Measurements from ENCODE around the gene MEF2A.
"Not testable (repeated sequence)": the region's sequence is repeated elsewhere in the genome, so short reads cannot be mapped to it uniquely, and the experiment has no call there.

Gene MEF2A
- 46.5 reads per million, percentile 67 among the genes with 10 or more reads in this experiment for total RNA-seq

DNA sequence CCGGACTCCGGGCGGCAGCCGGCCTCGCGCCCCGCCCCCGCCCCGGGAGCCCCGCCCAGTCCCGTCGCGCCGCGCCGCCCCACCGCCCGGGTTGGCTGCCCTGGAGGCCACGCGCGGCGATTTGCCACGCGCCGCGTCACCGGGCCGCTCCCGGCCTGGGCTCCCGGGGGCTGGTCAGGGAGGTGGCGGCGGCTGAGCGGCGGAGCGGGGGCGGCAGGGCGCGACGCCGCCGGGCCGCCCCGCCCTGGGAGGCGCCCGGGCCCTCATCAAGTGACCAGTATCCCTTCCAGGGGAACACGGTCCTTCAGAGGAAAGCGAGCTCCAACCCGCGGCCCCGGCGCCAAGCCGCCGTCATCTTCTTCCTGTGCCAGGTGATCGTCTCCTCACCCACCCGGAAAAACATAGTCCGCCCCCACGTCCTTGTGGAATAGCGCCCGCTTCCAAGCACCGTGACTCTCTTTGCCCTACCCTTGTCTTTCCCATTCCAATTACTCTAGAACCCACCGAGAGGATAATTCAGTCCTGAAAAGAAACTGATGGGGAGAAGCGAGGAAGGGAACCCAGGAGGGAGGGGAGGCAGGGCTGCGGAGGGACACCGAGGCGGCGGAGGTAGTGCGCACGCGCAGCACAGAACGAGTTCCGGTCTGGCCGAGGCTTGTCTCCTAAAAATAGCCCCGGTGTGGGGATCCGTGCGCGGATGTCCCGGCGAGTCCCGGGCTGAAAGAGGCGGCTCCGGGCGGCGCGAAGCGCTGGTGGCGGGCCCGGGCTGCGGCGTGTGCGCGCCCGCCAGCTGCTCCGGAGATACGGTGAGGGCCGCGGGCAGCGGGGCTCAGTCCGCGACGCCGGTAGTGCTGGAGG lies at the start of gene MEF2A:
Gene MEF2A, plus strand, starts transcription at position 686 of the 858 bp plus-strand sequence. CDS start 67,136 bp downstream, outside the sequence.
- peak; percentile 84 for DNase-seq

DNA sequence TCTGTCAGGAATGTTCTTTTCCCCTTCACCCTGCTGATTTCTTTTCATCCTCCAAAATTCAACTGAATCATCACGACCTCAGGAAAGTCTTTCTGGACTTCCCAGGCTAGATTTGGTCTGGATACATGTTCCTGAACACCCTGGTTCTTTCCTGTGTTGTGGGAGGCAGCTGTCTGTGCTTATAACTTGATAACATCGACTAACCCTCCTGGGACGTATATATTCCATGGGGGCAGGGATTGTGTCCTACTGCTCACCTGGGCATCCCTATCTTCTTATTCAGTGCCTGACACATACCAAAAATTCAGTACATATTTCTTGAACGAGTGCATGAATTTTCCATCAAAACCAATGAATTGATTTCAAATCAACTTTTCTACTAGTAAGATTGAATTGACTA lies 47.6 kb upstream of the MEF2A start:
- DNase-seq, result no peak

DNA sequence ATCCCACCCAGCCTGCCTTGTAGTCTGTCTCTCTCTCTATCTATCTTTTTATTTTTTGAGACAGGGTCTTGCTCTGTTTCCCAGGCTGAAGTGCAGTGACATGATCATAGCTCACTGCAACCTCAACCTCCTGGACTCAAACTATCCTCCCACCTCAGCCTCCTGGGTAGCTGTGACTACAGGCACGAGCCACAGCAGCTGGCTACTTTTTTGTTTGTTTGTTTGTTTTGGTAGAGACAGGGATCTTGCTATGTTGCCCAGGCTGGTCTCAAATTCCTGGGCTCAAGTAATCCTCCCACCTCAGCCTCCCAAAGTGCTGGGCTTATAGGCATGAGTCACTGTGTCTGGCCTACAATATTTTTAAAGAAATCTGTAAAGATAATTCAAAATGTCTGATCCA lies 46.4 kb upstream of the MEF2A start:
- not testable (repeated sequence) for DNase-seq

DNA sequence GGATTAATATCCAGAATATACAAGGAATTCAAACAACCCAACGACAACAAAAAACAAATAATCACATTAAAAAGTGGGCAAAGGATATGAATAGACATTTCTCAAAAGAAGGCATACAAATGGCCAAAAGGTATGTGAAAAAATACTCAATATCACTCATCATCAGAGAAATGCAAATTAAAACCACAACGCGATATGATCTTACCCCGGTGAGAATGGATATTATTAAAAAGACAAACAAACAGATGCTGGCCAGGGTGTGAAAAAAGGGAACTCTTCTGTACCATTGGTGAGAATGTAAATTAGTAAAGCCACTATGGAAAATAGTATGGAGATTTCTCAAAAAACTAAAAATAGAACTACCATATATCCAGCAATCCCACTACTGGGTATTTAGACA lies 43.5 kb upstream of the MEF2A start:
- no peak for DNase-seq

DNA sequence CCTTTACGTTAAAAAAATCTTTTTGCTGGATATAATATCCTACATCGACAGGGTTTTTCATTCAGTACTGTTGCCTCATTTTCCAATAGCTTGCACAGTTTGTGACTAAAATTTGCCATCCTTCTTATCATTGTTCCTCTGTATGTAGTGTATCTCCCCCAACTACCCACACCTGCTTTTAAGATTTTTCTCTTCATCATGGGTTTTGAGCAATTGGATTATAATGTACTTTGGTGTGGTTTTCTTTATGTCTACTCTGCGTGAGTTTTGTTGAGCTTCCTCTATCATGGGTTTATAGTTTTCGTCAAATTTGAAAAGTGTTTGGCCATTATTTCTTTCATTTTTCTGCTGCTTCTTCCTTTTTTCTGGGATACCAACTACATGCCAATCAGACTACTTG lies 39.6 kb upstream of the MEF2A start:
- DNase-seq, result no peak

DNA sequence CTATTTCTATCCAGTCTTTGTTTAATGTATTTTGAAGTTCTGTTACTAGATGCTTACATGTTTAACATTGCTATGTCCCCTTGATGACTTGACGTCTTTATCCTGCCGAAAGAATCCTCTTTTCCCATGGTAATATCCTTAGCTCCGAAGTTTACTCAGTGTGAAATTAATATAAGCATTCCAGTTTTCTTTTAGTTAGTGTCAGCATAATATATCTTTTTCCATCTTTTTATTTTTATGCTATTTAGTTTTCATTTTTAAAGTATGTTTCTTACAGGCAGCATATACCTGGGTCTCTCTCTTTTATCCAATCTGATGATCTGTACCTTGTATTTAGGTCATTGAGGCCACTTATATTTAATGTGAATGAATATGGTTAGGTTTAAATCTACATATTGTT lies 39.1 kb upstream of the MEF2A start:
- no peak for DNase-seq

DNA sequence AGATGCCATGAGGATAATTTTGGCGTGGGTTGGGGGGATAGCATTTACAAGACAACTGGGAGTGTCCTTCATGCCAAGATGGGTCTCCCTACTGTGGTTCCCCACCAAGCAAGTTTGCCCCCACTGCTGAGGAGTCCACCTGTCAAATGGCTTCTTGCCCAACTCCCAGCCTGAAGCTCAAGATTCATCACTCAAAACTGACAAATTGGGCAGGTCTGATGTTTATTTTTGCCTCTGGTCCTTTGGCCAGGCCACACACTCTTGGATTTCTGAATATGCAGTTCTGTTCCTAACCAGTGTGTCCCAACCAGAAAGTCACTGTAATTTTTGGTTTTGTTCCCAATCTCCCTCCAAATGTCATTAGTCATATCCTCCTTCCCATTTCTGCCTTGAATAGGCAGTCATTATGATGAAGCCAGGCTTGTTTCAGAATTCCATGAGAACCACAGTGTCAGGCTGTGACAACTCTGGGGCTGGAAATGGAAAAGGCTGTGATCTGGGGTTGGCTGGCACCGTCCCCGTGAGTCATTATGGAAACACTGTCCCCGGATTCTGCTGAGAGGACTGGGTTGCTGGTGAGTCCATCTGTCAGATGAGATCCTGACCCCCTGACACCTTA lies 29.3 kb upstream of the MEF2A start:
- no peak for DNase-seq

DNA sequence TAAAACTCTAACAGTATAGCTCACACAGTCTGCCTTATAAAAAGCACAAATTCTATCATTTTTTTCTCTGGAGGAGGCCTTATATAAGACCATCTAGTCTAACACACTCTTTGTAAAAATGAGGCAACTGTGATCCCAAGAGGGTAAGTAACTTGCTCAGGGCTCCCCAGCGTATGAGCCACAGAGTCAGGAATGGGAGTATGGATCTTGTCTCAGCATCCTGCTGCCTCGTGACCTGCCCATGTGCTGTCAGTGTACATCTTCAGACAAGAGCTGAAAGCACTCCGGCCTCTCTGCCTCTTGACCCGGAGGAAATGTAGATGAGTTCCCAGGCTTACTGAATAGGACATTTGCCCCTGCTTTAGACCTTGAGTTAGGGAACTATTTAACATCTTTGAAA lies 28.4 kb upstream of the MEF2A start:
- no peak for DNase-seq

DNA sequence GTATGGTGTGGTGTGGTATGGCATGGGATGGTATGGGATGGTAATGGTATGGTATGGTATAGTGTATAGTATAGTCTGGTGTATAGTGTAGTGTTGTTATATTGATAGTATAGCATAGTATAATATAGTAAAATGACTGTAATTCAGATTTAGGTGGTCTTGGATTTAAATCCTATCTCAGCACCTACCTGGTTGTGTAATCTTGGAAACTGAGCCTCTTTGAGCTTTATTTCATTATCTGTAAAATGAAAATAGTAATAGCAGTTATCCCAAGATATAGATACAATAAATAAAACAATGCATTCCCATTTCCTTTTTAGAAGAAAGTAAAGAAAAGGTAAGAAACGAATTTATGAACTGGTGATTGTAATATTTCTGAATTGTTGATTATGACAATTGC lies 27.5 kb upstream of the MEF2A start:
- no peak for DNase-seq

DNA sequence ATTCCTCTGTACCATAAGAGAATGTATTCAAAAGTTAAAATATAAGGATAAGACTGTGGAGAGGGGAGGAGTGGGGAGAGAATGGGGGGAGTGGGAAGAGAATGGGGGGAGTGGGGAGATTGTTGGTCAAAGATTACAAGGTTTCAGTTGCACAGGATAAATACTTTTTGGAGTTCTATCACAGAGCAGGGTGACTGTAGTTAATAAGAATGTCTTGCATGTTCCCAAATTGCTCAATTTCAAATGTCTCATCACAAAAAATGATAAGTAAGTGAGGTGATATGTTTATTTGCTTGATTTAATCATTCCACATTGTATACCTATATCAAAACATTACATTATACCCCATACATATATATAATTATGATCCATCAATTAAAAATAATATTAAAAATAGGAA lies 23.0 kb upstream of the MEF2A start:
- DNase-seq, result no peak

DNA sequence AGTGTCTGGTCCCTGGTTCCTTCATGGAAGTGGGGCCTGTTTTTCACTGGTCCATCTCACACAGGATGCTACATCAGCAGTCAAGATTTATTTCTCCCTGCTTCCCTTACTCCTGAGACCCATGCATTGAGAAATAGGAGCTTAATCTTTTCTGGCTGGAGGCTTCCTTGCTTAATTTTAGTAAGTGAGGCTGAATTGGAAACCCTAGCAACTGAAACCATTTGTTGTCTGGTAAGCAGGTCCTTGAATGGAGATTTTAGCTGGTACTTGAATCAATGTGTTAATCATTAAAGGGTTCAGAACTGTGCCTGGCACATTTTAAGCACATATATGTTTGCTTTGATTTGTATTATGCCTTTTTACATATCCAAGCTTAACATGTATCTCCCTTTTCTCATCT lies 20.2 kb upstream of the MEF2A start:
- DNase-seq, result no peak

DNA sequence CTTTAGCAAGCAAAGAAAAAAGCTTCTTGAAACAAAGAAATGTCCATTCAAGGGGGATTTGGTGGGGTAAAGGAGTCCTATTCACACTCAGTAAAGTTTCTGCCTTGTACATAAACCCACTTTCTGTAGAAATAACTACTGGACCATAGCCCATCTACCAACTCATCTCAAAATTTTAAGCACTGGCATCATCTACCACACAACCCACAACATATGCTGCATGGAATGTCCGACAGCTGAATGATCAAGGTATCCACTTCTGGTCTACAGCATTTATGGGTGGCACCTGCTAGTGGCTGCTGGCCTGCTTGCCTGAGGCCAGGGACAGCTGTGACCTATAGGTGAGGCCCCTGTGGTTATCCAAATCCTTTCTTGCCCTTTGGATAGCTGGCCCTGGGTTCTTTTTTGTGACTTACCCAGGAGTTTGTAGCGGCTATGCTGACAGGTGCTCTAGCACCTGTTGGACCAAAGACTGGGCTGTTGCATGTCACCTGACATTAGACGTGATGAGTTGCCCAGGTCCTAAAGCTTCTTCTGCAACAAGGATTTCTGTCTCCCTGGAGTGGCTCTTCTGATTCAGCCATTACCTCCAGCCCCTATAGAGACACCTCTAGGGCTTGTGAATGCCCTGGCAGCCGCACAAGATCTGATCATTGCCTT lies 19.2 kb upstream of the MEF2A start:
- DNase-seq, result no peak

DNA sequence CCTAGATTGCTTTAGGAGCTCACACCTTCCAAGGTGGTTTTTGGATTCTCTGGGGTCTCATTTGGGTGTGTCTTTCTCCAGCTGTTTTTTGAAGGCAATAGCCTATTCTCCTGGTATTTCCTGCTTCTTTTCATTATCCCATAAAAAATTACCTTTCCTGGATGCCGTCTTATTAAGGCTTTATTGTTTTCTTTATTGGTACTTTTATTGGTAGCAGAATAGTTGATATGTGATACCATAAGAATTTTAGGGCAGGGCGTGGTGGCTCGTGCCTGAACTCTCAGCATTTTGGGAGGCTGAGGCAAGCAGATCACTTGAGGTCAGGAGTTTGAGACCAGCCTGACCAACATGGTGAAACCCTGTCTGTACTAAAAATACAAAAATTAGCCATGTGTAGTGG lies 18.3 kb upstream of the MEF2A start:
- DNase-seq, result no peak

DNA sequence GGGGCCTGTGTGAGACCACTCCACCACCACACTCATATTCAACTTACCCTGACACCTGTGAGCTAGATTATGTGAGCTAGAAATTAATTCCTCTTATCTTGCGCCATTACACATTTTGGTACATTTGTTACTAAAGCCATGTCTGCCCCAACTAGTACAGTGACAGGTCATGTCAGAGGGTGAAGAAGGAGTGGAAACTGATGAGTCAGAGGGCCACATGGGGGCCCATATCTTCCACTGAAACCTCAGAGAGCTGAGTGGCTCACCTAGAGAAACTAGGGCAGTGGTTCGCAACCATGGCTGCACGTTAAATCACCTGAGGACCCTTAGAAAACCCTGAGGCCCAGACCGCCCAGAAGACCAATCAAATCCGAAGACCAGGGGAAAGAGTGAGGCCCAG lies 15.7 kb upstream of the MEF2A start:
- no peak for DNase-seq

DNA sequence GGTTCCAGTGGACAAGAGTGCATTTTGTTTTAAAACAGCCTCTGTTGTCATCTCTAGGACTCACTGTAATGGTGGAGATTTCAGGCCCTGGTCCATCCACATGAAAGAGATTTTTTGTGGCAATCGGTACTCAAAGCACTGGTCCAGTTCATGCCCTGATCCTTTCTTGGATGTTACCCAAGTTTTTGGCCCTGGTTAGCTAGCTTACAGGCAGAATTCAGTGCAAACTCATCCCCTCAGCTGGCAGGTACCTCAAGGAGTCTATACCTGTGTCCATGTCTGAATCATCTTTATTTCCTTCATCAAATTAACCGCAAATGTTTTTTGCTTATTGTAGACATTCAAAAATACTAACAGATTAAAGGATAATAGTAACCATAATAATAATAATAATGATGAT lies 13.7 kb upstream of the MEF2A start:
- DNase-seq, result no peak

DNA sequence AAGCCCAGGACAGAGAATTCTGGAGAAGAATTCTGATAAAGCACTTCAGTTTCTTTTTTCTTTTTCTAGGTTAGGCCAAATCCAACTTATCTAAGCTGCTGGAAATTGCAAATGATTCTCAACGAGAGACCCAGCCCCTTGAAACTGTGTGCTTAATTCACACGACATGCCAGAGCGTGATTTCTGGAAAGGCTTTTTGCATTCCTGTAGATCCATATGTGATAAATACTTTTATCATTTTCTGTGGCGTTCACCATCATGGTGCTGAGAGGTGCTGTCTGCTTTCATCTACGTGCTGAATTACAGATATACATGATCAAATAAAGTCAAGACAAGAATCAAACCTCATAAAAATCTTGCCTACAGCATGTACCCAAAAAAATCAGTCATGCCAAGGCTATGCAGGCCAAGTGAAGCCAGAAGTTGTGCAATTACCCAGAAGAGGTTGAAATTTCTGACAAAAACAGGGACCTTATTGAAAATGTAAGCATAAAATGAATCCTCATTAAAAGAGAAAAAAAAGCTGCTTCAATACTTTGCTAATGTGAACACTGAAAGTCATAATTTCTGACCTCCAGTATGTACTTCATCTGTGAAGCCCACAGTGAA lies 10.8 kb upstream of the MEF2A start:
- no peak for DNase-seq

DNA sequence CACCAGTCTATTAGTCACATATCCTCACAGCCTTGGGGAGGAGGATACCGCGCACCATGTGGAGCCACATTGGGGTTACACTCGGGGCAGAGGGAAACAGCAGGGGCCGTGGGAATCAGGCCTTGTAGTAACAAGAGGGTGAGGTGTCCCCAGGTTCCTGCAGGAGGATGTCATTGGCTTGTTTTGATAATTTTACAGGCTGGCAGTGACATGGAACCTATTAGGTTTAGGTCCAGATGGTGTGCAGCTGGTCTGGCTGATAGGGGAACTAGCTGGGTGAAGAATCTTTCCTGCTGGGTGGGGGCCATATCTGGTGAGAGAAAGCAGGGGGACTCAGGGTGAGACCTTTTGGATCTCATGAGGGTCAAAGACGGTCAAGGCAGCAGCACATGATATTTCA lies 9.8 kb upstream of the MEF2A start:
- DNase-seq, result no peak

DNA sequence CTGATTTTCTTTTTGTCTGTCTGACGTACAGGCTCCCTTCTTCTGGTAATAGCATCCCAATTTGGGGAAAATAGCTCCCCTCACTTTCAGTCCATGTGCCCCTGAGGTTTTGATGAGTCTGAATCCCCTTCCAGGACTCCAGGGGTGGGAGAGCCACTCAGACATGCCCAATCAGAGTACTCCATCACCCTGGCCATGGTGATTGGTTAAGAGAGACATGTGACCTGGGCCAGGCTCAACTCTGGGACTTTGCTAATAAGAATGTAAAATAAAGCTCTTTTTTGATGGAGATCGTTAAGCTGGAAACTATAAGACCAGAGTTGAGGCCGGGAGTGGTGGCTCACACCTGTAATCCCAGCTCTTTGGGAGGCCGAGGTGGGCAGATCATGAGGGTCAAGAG lies 9.2 kb upstream of the MEF2A start:
- no peak for DNase-seq

DNA sequence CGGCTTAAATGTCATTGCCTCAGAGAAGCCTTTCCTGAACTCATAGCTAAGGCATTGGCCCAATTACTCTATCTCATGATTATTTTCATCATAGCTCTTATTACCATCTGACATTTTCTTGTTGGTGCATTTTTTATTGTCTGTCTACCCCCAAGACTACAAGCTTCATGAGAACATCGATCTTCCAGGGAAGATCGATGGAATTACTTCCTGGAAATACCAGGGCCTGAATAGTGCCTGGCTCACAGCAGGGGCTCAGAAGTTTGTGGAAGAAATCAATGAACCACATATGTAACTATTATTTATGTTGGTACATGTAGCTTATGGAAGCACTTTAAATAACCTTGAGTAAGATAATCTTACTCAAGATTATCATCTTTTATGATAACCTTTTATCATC lies 7.7 kb upstream of the MEF2A start:
- no peak for DNase-seq

DNA sequence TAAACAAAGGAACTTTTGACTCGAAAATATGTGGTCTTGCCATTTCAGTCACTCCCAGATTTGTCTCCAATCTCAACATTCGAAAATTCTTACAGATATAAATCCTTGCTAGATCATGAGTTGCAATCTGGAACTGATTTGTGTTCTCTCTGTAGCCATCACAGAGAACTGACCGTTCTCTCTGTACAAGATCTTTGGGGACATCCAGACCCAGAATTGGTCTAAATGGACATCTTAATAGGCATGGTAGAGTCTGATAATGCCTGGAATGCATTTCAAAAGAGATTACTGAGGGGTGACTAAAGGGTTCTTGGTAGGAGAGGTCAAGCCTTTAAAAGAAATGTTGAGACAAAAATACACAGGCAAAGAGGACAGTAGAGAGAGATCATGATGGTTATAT lies 7.2 kb upstream of the MEF2A start:
- DNase-seq, result no peak

DNA sequence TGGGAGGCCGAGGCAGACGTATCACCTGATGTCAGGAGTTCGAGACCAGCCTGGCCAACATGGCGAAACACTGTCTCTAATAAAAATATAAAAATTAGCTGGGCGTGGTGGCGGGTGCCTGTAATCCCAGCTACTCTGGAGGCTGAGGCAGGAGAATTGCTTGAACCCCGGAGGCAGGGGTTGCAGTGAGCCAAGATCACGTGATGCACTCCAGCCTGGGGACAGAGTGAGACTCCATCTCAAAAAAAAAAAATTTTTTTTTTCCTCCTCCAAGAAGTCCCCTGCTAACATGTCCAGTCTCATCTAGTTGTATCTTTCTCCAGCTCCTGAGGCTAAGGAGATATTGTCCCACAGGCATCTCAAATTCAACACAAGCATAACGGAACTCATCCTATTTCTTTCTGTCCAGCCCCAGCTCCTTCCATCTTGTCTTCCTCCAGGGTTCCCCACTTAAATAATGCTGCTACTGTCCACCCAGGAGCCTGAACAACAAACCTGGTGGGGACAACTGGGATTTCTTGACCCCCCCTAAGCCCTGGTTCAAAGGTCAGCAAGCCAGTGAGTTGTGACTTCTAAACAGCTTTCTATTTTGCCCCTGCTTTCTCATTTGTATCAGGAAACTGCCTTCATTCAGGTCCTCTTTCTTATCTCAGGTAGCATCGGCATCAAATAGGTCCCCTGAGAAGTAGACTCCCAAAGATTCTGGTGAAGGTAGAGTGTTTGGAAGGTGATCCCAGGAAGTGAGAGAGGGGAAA lies 4.1 kb upstream of the MEF2A start:
- DNase-seq, result no peak

DNA sequence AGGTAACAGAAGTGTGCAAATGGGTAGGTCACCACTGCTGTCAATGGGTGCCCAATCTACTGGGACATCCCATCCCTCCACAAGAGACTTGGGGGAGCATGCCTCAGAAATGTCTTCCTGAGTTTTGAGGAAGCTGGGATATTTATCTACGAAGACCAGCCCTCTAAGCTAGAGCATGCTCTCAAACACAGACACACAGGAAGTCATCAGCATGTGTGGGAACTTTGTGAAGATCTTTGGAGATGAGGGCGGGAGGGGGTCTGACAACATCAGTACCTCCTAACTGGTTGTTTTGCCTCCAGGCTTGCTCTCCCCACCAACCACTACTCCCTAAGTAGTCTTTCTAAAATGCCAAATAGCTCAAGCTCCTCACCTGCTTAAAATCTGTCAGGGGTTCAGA lies 3.5 kb upstream of the MEF2A start:
- no peak for DNase-seq

Measured in effector CD4-positive, alpha-beta T cell (primary cell).